T-helper 1 cell (primary cell): ENCODE data around the gene APOBEC3F.
"Not testable (repeated sequence)": the region's sequence is repeated elsewhere in the genome, so short reads cannot be mapped to it uniquely, and the experiment has no call there.

Source experiments
- DNase-seq, 5 donors: peaks; one replicate each; pipeline ENCODE4 v3.0.0-alpha.2; 2012 to 2020

APOBEC3F gene

GRCh38 chr22:39027717-39028116 is 12.9 kb upstream of the APOBEC3F start:
- DNase-seq = no peak

DNA sequence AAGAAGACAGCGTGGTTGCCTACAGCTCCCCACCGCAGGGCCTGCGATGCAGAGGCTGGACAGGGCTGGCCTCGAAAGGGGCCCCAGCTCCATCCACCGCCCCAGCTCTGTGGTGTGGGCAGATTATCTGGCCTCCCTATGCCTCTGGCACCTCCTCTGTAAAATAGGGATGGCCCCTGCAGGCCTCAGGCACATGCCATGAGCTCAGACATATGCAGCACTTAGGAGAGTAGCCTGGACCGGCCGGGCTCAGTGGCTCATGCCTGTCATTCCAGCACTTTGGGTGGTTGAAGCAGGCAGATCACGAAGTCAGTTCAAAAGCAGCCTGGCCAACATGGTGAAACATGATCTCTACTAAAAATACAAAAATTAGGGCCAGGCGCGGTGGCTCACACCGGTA is 12.4 kb upstream of the APOBEC3F start:
- no peak for DNase-seq

DNA sequence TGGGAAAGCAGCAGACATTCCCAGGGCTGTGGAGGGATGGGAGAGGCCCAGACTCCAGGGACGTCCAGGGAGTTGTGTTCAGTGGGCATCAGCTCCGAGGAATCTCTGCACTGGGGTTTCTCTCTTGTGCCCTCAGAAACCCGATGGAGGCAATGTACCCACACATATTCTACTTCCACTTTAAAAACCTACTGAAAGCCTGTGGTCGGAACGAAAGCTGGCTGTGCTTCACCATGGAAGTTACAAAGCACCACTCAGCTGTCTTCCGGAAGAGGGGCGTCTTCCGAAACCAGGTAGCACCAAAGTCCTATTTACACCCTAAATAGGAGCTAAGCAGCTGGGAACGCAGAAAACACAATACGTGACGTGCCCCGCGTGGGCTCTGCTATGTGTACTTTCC is 11.4 kb upstream of the APOBEC3F start:
- no peak for DNase-seq

- no peak for DNase-seq
Measured at GRCh38 chr22:39030705-39031104, 10.0 kb upstream of the APOBEC3F start.

GRCh38 chr22:39031434-39032295 is 9.0 kb upstream of the APOBEC3F start:
- DNase-seq = not testable (repeated sequence)

DNA sequence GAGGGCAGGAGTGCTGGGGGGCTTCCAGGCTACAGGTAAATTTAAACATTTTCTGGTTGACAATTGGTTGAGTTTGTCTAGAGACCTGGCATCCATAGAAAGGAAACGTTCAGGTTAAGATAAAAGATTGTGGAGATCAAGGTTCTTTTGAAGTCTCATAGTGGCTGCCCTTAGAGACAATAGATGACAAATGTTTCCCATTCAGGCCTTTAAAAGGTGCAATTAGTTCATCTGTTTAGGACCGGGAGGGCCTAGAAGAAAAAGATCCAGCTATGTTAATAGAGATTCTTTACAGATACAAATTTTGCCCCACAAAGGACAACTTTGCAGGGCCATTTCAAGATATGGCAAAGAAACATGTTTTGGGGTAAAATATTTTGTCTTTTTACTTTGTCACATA is 3.6 kb upstream of the APOBEC3F start:
- DNase-seq = not testable (repeated sequence)

- DNase-seq = no peak
Measured at GRCh38 chr22:39039306-39040126, 1.1 kb upstream of the APOBEC3F start.

- DNase-seq = not testable (repeated sequence)
Measured at GRCh38 chr22:39040155-39040537, 518 bp upstream of the APOBEC3F start.

- no peak for DNase-seq
Measured at GRCh38 chr22:39041908-39042307, 1.2 kb downstream of the APOBEC3F start.

GRCh38 chr22:39043063-39043462 is 2.4 kb downstream of the APOBEC3F start:
- DNase-seq = not testable (repeated sequence)

DNA sequence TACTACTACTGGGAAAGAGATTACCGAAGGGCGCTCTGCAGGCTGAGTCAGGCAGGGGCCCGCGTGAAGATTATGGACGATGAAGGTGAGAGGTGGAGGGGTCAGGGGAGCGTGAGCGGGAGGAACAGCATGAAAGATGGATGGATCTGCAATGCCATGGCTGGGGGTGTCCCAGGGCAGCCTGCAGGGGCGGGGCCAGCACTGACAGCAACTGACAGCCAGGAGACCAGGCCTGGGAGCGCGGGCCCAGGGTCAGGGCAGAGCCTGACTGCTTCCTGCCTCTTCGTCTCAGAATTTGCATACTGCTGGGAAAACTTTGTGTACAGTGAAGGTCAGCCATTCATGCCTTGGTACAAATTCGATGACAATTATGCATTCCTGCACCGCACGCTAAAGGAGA is 4.5 kb downstream of the APOBEC3F start:
- not testable (repeated sequence) for DNase-seq

- not testable (repeated sequence) for DNase-seq
Measured at GRCh38 chr22:39049486-39049885, 8.8 kb downstream of the APOBEC3F start.

DNA sequence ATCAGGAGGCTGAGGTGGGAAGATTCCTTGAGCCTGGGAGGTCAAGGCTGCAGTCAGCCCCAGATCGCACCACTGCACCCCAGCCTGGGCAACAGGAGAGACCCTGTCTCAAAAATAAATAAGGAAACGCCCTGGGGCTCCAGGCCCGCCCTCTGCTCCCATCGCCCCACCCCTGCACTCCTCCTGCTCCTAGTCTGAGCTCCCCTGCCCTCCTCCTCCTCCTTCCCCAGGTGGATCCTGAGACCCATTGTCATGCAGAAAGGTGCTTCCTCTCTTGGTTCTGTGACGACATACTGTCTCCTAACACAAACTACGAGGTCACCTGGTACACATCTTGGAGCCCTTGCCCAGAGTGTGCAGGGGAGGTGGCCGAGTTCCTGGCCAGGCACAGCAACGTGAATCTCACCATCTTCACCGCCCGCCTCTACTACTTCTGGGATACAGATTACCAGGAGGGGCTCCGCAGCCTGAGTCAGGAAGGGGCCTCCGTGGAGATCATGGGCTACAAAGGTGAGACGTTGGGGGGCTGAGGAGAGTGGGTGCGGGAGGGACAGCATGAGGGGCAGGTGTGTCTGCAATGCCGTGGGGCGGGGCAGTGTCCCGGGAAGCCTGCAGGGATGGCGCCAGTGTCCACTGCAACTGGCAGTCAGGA is 11.3 kb downstream of the APOBEC3F start:
- not testable (repeated sequence) for DNase-seq

- no peak for DNase-seq
Measured at GRCh38 chr22:39055658-39056057, 15.0 kb downstream of the APOBEC3F start.

GRCh38 chr22:39061290-39061689 is 20.6 kb downstream of the APOBEC3F start:
- DNase-seq = not testable (repeated sequence)

- not testable (repeated sequence) for DNase-seq
Measured at GRCh38 chr22:39061951-39062350, 21.3 kb downstream of the APOBEC3F start.

DNA sequence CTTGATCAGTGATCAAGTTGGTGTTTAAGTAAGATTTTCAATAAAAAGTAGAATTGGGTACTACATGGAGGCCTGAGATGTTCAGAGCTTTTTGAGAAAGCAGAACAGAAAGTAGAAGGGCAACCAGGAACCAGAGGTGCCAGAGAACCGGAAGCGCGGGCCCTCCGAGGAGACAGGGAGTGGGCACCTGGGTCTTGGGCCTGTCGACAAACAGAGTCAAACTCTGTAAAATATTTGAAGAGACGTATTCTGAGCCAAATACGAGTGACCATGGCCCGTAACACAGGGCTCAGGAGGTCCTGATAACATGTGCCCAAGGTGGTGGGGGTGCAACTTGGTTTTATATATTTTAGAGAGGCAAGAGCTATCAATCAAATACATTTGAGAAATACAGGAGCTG is 23.2 kb downstream of the APOBEC3F start:
- DNase-seq = not testable (repeated sequence)

DNA sequence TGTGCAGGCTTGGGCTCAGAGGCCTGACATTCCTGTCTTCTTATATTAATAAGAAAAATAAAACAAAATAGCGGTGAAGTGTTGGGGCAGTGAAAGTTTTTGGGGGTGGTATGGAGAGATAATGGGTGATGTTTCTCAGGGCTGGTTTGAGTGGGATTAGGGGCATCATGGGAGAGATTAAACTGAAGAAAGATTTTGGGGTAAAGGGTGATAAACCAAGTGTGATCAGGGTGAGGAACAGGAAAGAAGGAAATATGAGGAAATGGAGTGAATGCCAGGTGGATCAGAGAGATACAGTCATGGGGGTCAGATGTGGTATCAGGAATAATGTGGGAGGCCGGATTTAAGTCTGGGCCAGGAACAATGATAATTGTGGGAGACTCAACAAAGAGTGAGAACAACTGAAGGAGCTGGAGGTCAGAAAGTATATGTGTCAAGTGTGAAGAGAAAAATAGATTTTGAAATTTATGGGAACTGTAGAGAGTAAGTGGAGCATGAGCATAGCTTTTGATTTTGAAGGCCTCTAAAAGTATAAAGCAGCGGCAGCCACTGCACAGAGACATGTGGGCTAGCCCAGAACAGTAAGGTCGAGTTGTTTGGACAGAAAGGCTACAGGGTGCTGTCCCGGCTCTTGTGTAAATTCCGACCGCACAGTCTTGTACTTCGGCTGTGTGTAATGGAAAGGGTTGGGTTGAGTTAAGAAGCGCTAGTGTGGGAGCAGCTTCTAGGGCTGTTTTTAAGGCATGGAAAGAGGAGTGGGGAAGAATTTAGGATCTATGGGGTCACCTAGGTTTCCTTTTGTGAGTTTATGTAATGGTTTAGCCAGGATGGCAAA is 26.0 kb downstream of the APOBEC3F start:
- not testable (repeated sequence) for DNase-seq

- DNase-seq = no peak
Measured at GRCh38 chr22:39068033-39068785, 27.5 kb downstream of the APOBEC3F start.

- DNase-seq = no peak
Measured at GRCh38 chr22:39070186-39070585, 29.5 kb downstream of the APOBEC3F start.

GRCh38 chr22:39072581-39072981 is 31.9 kb downstream of the APOBEC3F start:
- DNase-seq = not testable (repeated sequence)
